Activated B cell treated with CpG ODN at 0.5 μM for 24 hours (primary cell): ENCODE data around the gene IARS2. TPM values are rescaled to one million over a fixed set of nuclear protein-coding genes. Genes with fewer than 3 reads are reported as not detected.

ENCODE experiments used
- ATAC-seq: fragments of 200-7000 bp; cut with Tn5 transposase; one replicate; pipeline ENCODE4 v1.10.0; 2021; ENCODE audit warnings: low read depth, mild to moderate bottlenecking, moderate library complexity
- CTCF ChIA-PET: fragments of 350-600 bp; sonication (Branson Sonifier 250); formaldehyde crosslinking; loops from one replicate; lab custom pipeline; 2021; ENCODE audit warnings: antibody characterized with exemption; lab: Charles Lee
- POLR2A ChIA-PET: fragments of 350-600 bp; sonication (Branson Sonifier 250); formaldehyde crosslinking; loops from one replicate; lab custom pipeline; 2021; ENCODE audit warnings: antibody characterized with exemption; lab: Charles Lee
- DNase-seq: peaks from one replicate; pipeline ENCODE4 v3.0.0; 2022
- H3K27ac Mint-ChIP-seq: one replicate; pipeline ENCODE4 v1.8.0; 2020; ENCODE audit warnings: mixed read lengths
- H3K27me3 Mint-ChIP-seq: one replicate; pipeline ENCODE4 v1.8.0; 2021; ENCODE audit warnings: mixed read lengths
- H3K36me3 Mint-ChIP-seq: one replicate; pipeline ENCODE4 v1.8.0; 2021; ENCODE audit warnings: low read depth, mixed read lengths
- H3K4me1 Mint-ChIP-seq: one replicate; pipeline ENCODE4 v1.8.0; 2021; ENCODE audit warnings: mixed read lengths
- H3K4me3 Mint-ChIP-seq: one replicate; pipeline ENCODE4 v1.8.0; 2020; ENCODE audit warnings: mild to moderate bottlenecking, mixed read lengths
- H3K9me3 Mint-ChIP-seq: one replicate; pipeline ENCODE4 v1.8.0; 2020; ENCODE audit warnings: mixed read lengths
- intact Hi-C: fragments of 100-400 bp; cut with micrococcal nuclease; formaldehyde crosslinking; loops from one replicate; pipeline ENCODE4 v1.15.1; 2024
- total RNA-seq: library from RNA; stranded (reverse); gene quantifications from 2 replicates; pipeline ENCODE4 v1.2.3, GENCODE V29; 2022
- TF ChIP-seq, protein P1 (sequence below): fragments of 200-600 bp; IDR thresholded peaks from one replicate; pipeline ENCODE4 v1.8.0; 2022; ENCODE audit warnings: antibody characterized with exemption, mild to moderate bottlenecking

The IARS2 gene
- total RNA-seq, 1 donor from 2014 or later = 41.9 TPM

DNA sequence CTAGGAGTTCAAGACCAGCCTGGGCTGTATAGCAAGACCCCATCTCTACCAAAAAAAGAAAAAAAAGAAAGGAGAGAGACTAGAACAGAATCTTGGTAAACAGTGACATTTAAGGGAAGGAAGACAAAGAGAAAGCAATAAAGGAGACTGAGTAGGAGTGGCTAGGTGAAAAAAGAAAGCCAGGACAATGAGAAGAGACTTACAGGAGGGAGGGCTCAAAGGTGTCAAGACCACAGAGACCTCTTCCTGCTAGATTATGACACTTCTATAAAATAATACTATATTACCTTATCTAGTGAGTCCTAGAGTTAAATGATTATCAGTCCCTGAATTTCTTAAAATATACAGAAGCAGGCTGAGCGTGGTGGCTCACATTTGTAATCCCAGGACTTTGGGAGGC, 37.6 kb upstream of the IARS2 start:
- no peaks in the 10 kb centered on the region for H3K9me3 Mint-ChIP-seq
- POLR2A ChIA-PET = no interaction called here
- CTCF ChIA-PET = no interaction called here
- H3K4me3 Mint-ChIP-seq = no peak overlapping the region
- H3K4me1 Mint-ChIP-seq = no peaks in the 10 kb centered on the region
- DNase-seq (no peak), ATAC-seq (no peak)
- H3K27ac Mint-ChIP-seq = no peak overlapping the region
- intact Hi-C loops = no loop called here
- peaks cover 38% of the 10 kb centered on the region for H3K36me3 Mint-ChIP-seq
- TF ChIP-seq, protein P1, sequence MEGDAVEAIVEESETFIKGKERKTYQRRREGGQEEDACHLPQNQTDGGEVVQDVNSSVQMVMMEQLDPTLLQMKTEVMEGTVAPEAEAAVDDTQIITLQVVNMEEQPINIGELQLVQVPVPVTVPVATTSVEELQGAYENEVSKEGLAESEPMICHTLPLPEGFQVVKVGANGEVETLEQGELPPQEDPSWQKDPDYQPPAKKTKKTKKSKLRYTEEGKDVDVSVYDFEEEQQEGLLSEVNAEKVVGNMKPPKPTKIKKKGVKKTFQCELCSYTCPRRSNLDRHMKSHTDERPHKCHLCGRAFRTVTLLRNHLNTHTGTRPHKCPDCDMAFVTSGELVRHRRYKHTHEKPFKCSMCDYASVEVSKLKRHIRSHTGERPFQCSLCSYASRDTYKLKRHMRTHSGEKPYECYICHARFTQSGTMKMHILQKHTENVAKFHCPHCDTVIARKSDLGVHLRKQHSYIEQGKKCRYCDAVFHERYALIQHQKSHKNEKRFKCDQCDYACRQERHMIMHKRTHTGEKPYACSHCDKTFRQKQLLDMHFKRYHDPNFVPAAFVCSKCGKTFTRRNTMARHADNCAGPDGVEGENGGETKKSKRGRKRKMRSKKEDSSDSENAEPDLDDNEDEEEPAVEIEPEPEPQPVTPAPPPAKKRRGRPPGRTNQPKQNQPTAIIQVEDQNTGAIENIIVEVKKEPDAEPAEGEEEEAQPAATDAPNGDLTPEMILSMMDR = no peak
- no peaks in the 10 kb centered on the region for H3K27me3 Mint-ChIP-seq

DNA sequence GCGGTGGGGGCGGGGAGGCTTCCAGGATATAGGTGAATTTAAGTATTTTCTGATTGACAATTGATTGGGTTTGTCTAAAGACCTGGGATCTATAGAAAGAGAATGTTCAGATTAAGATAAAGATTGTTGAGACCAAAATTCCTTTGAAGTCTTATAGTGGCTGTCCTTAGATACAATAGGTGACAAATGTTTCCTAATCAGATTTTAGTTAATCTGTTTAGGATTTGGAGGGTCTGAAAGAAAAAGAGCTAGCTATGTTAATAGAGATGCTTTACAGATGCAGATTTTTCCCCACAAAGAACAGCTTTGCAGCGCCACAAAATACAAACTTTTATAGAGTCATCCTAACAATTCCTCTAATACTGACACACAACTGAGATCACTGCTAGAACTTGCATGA, 33.1 kb upstream of the IARS2 start:
- intact Hi-C loops = no loop called here
- Mint-ChIP-seq H3K9me3 (peaks cover 4% of the 10 kb centered on the region), H3K4me1 (no peaks in the 10 kb centered on the region), H3K4me3 (no peak overlapping the region), H3K27me3 (no peaks in the 10 kb centered on the region), H3K36me3 (peaks cover 65% of the 10 kb centered on the region), H3K27ac (no peak overlapping the region)
- CTCF ChIA-PET = no interaction called here
- POLR2A ChIA-PET = no interaction called here
- TF ChIP-seq, protein P1 = no peak
- no peak for DNase-seq
- ATAC-seq = no peak

DNA sequence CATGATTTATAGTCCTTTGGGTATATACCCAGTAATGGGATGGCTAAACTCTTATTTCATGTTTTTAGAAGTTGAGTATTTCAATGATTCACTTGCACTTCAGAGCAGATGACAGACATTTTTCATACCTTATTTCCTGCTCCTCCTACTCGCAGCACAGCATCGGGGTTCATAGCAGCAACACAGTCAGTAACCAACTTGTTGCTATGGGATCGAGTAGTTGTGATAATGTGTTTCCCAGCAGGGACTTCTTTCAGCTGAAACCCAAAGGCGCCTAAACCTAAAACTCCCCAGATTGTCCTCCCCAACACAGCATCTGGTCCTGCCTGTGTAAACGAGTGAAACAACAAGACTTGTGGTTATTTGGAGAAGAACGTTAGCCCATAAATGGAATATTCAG, 31.3 kb upstream of the IARS2 start:
- ATAC-seq (no peak), DNase-seq (no peak)
- no peak overlapping the region for H3K4me3 Mint-ChIP-seq
- CTCF ChIA-PET = no interaction called here
- intact Hi-C loops = no loop called here
- peaks cover 67% of the 10 kb centered on the region for H3K36me3 Mint-ChIP-seq
- peaks cover 4% of the 10 kb centered on the region for H3K9me3 Mint-ChIP-seq
- H3K27ac Mint-ChIP-seq = no peak overlapping the region
- no peaks in the 10 kb centered on the region for H3K4me1 Mint-ChIP-seq
- POLR2A ChIA-PET = no interaction called here
- TF ChIP-seq, protein P1 = no peak
- no peaks in the 10 kb centered on the region for H3K27me3 Mint-ChIP-seq

DNA sequence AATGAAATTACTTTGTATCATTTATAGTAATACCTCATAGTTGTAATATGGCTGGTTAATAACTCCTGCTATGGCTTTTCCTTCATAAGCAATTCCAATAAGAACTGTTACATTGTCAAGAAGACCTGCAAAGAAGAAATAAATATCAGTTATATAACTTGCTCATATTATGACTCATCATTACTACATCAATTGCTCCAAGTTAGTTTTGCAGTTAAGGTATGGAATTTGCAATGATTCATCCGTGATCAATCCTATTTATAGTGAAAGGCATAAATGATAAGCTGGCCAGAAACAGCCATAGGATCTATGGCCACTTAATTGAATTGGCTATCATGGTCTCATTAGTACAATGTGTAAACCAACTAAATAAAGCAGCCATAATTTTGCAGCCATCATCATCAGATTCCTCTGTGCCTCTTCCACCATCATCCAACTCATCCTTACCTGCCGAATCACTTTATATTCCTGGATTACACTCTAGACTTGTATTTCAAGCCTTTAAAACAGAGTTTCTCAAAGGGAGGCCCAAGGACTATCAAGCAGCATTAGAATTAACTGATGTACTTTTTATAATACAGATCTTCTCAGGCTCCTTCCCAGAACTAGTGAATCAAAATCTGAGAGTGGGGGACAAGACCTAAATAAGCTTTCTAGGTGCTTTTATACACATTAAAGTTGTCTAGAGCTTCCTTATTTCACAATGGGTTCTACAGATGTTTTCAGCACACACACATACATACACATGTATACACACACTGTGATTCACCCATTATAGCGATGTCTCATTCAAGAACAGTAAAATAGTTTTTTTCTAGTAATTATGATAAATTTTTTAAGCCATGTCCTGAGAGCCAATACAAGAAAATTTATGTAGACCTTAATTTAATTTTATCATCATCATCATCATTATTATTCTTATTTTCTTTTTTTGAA, 26.4 kb upstream of the IARS2 start:
- H3K27ac Mint-ChIP-seq = no peak overlapping the region
- H3K36me3 Mint-ChIP-seq = peaks cover 62% of the 10 kb centered on the region
- H3K4me3 Mint-ChIP-seq = no peak overlapping the region
- no peak for ATAC-seq
- H3K4me1 Mint-ChIP-seq = no peaks in the 10 kb centered on the region
- DNase-seq = no peak
- H3K27me3 Mint-ChIP-seq = no peaks in the 10 kb centered on the region
- TF ChIP-seq, protein P1 = no peak
- CTCF ChIA-PET = interaction anchor here (0.9 kb wide), 1 partner anchor 45 kb away, joined by 3 read pairs; no protein-coding TSS in a partner anchor
- H3K9me3 Mint-ChIP-seq = peaks cover 3% of the 10 kb centered on the region
- intact Hi-C loops = loop anchor here (1.0 kb wide), 1 partner anchor 16 kb away; no protein-coding TSS in a partner anchor
- POLR2A ChIA-PET = no interaction called here
